HG02763 (cell line): ENCODE results near the gene DDX1.
"Not testable (repeated sequence)": the region's sequence is repeated elsewhere in the genome, so short reads cannot be mapped to it uniquely, and the experiment has no call there.

Source experiments
- ATAC-seq: cut with Tn5 transposase; IDR thresholded peaks from one replicate; pipeline ENCODE4 v1.9.1; 2021; ENCODE audit warnings: mild to moderate bottlenecking, moderate library complexity; ENCODE audit not compliant: unreplicated experiment

DDX1 gene

DNA sequence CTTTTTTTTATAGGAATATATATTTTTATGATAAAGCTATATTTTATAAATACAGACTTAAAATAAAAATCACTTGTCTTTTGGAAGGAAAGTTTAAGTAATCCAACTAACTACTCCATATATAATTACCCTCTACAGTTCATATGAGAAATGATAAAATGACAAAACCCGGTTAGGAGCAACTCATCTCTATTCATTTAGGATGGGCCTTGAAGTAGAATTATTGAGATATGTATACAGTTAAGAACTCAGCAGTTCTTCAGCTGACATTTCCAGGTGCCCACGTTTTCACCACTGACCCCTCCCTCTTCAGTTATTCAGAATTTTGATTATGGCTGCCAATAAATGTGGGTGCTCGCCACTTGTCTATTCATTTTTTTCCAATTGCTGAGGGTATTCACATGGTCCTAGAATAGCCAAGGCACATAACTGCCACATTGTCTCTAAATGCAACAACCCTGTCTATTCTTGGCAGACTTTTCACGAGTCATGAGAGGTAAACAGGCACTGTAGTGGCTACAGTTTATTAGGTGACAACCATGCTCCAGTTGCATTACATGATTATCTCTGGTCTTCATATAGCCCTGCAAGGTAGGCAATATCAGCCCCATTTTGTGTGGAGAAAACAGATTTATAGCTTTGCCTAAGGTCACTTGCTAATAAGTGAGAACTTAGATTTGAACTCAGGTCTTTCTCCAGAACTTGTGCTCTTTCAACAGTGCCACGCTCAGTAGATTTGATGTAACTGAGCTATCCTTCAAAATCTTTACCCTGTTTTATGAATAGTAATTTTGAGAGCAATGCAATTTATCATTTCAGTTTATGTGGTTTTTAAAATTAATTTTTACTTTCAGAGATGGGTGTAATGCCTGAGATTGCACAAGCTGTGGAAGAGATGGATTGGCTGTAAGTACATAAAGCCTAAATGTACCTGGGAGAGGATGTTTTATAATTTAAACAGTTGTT is 2.9 kb downstream of the DDX1 start:
- ATAC-seq, result no peak

DNA sequence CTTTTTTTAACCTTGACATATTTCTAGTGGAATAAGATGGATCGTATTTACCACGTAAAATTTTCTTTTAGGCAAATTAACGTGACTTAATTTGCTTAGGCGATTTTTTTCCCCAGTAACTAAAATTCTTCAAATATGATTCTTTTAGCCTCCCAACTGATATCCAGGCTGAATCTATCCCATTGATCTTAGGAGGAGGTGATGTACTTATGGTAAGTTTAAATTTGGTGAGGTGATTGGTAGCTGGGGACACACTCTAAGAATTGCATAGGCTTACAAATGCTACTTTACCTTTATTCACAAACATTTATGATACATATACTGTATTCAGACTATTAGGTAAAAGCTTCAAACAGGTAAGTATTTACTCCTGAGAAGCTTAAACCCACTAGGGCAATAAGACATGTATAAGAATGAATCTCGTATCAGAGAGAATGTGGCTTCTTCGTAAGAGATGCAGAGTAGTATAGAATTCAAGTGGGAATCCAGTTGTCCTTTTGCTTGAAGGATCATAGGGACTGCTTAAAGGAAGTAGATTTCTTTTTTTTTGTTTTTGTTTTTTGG is 3.8 kb downstream of the DDX1 start:
- no peak for ATAC-seq

DNA sequence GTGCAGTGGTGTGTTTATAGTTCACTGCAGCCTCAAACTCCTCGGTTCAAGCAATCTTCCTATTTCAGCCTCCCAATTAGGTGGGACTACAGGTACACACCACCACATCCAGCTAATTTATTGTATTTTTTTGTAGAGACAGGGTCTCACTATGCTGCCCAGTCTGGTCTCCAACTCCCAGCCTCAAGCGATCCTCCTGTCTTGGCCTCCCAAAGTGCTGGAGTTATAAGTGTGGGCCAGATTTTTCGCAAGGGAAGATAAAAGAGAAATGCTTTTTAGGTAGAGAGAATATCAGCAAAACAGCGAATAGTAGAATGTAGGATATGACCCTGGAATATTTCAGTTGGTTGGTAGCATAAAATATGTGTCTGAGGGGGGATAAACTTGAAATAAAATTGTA is 4.3 kb downstream of the DDX1 start:
- no peak for ATAC-seq

DNA sequence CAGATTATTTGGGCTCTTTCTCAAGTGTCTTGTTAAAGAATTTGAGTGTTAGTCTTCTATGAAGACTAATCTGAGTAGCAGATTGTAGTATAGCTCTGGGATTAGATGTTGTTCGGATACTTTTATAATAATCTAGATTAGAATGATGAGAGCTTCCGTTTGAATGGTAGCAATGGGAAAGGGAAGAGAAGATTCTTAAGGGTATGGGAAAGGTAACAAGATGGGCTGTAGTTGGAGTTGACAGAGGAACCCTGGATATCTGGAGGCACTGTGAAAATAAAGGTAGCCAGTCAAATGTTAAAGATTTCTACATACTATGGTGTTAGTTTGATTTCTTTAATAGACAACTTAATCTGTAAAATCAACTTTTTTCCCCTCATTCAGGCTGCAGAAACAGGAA is 4.7 kb downstream of the DDX1 start:
- no peak for ATAC-seq

DNA sequence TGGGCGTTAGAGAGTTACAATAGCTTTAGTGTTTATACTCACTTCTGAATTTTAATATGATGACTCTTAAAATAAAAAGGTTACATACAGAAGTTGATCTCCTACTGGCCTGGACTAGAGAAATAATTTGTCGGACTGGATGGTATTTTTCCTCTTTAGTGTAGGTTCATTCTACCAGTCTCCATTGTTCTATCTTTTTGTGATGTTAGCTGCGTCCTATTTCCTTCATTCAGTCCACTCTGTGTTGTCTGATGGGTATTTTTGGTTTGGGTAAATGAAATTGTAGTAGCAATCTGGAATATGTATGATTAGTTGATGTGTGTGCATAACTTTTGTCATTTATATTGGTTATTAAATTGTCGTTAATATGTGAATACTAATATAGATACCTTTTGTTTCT is 5.3 kb downstream of the DDX1 start:
- ATAC-seq, result no peak

DNA sequence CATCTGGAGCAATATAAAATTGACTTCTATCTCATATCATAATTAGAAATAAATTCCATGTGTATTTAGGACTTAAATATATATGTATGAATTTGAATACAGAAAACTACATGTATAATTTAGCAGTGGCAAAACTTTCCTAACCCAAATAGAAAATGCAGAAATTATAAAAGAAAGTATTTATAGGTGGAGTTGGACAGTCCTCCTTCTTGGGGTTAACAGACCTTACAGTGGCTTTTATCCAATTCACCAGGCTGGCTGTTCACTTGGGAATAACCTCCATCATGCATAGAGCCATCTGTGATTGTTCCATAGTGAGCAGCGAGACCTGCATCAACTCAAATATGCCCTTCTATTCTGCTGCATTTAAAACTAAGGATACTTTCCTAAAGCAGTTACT is 8.3 kb downstream of the DDX1 start:
- no peak for ATAC-seq

DNA sequence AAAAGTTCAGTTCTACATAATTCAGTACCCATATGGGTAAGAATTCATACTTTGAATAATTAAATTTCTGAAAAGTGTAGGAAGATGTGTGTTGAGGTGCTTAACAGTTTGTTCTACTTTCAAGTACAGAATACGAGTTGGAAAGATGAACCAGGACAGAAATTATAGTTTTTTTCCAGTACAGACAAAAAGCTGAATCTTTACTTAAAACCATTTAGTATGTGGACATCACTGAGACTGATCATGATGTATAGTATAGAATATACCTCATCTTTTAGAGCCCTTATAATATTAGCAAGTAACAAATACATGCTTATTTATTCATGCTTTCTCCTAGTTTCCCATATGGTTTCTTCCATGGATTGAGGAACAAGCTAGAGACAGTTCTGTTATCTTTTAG is 10.0 kb downstream of the DDX1 start:
- ATAC-seq, result no peak

DNA sequence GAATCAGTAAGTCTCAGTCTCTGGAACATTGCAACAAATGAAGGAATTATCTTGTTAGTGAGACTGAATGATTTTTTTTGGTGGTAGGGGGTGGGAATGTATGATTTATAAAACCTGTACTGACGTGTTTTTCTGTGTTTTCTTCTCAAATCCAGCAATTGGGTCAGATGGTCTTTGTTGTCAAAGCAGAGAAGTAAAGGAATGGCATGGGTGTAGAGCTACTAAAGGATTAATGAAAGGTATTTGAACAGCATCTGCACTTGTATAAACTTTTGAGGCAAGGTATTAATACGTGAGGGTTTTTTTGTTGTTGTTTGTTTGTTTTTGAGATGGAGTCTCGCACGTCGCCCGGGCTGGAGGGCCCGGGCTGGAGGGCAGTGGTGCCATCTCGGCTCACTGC is 10.7 kb downstream of the DDX1 start:
- no peak for ATAC-seq

DNA sequence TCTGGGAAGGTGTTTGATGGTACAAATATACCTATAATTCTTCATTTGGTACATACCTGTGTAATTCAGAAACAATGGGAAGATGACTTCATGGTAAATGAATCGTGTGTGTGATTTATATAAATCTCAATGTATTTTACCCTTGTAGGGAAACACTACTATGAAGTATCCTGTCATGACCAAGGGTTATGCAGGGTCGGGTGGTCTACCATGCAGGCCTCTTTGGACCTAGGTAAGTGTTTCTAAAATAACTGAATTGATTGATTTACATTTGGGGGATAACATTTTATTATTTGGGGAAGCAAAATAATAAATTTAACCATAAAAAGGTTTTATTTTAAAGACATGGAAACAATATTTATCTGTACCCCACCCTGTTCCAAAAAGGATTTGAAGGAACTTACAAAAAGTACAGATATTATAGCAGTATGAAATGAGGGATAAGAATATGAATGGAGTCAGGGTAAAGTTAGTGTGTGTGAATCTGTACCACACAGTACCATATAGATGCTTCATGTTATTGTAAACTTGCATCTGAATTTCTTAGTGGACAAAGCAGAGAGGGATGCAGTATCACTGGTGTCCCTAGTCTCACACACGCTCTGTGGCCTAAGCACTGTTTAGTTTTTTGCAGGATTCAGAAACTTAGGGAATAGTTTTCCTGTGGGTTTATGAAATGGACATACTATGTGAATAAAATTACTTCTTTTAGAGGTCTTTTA is 11.5 kb downstream of the DDX1 start:
- ATAC-seq, result no peak

DNA sequence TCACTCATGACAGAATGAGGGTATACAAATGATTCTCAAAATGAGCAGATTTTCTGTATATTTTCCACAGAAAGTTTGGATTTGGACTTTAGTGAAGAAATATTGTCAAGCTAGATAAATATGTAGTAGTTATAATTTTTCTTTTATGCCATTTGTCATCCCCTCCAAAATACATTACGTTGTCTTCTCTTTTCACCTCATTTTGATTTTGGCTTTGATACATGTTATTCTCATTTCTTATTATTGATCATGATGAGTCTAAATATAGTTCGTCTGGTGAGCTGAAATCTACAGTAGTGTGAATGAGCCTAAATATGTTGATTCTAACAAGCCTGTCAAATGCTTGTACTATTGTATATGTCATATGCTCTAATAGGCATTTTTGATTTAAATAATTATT is 12.3 kb downstream of the DDX1 start:
- ATAC-seq, result no peak

DNA sequence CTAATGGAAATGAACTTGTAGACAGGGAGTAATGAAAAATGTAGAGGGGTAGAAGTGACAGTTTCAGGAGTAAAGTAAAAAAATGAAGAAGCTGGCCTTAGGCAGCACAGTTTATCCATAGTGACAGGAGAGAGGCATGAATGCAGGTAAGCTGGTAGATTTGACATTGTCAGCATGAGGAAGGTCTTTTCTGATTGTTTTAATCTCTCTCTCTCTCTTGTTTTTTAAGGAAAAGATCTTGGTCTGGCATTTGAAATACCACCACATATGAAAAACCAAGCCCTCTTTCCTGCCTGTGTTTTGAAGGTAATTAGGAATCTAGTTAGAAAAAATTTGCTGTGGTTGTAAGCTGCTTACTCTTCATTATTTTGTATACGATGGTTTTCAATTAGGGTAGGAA is 14.1 kb downstream of the DDX1 start:
- no peak for ATAC-seq

DNA sequence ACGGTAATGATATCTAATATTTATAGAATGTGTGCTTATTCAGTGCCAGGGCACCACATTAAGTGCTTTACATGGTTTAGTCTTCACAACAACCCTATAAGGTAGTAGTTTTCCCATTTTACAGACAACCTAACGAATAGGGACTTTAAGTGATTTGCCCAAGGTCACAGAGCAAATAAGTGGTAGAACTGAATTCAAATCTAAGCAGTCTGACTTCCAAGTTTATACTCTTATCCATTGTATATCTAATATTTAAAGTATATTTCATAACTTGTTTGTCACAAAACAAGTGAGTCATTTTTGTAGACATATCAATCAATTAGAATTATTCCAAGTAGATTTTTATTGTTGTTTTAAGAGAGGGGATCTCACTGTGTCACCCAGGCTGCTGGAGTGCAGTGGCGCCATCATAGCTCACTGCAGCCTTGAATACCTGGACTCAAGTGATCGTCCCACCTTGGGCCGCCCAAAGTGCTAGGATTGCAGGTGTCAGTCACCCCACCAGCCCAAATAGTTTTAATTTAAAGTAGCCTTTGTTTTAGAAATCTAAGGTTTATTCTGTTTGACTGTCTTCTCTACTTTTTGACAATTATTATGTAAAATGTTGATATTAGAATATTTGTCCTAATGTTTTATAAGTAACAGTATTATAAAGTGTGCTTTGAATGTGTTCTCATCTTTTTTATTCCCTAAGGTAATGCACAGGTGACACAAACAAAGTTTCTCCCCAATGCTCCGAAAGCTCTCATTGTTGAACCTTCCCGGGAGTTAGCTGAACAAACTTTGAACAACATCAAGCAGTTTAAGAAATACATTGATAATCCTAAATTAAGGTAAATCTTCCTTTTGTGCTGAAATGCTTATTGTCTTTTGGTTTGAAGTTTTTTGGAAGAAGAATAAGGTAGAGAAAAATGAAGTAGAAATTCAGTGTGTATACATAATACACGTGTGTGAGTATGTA is 15.1 kb downstream of the DDX1 start:
- no peak for ATAC-seq

DNA sequence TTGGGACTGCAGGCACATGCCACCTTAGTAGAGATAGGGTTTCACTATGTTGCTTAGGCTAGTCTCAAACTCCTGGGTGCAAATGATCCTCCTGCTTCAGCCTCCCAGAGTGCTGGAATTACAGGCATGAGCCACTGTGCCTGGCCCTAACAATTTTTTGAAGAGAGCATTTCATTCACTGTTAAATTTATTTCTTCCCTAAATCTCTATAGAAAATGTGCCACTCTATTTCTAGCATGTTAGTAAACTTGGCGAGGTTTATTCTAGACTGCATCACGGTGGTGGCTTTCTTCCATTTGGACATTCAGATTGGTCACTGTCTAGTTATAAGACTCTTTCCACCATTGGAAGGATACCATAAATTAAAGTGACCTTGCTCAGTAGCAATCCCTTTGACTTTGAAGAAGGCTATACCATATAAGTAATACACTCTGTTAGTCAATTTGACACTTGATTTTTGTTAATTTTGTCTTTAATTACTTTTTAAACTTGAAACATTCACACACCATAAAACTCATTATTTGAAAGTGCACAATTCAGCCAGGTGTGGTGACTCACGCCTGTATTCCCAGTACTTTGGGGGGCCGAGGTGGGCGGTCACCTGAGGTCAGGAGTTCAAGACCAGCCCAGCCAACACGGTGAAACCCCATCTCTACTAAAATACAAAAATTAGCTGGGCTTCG is 16.2 kb downstream of the DDX1 start:
- no peak for ATAC-seq

DNA sequence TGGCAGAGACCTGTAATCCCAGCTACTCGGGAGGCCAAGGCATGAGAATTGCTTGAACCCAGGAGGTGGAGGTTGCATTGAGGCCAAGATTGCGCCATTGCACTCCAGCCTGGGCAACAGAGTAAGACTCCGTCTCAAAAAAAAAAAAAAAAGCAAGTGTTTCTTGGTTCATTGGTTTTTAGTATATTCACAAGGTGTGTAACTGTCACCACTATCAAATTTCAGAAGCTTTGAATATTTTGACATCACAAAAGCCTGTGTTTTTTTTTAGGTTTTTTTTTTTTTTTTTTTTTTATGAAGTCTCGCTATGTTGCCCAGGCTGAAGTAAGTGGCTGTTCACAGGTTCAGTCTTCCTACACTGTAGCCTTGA is 16.7 kb downstream of the DDX1 start:
- ATAC-seq, result no peak

DNA sequence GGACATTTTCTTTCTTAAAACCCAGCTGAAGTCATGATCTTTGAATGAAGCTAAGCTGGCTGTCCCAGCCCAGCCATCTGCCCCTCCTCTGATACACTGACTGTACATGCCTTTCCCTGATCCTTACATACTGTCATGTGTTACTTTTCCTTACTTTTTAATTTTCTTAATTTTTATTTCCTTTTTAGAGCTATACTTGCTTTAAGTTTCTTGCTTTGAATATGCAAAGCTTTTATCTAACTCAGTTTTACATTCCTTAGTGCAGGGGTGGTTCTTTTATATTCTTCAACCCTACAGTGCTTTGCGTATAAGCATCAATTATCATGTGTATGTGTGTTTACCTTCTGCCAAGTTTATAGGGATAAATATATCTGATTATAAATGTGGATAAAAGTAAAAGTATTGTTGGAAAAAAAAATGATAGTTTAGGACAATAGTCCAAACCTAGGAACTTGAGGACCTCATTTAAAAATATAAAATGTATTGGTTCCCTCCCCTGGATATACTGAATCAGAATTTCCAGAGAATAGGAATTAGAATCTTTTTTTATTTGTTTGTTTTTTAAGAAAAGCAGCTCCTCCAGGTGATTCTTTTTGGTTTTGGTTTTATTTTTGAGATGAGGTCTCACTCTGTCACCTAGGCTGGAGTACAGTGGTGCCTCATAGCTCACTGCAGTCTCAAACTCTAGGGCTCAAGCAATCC is 17.8 kb downstream of the DDX1 start:
- ATAC-seq, result no peak

DNA sequence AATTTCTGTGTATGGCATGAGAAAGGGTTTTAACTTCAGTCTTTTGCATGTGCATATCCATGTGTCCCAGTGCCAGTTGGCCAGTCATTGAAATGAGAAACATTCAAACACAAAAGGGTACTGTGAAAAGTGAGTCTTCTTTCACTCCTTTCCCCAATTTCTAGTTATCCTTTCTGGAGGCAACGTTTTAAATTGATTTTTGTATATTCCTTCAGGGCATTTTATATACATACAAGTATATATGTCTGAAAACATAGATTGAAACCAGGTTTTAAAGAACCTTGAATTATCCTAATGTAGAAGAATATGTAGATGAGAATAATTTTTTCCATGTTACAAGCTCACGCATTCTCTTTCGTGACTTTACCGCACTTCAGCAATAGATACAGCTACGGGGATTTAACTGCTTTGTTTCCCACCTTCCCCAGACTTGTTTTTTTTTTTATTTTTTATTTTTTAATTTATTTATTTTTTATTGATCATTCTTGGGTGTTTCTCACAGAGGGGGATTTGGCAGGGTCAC is 18.8 kb downstream of the DDX1 start:
- no peak for ATAC-seq

DNA sequence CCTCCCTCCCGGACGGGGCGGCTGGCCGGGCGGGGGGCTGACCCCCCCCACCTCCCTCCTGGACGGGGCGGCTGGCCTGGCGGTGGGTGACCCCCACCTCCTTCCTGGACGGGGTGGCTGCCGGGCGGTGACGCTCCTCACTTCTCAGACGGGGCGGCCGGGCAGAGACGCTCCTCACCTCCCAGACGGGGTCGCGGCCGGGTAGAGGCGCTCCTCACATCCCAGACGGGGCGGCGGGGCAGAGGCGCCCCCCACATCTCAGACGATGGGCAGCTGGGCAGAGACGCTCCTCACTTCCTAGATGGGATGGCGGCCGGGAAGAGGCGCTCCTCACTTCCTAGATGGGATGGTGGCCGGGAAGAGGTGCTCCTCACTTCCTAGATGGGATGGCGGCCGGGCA is 20.4 kb downstream of the DDX1 start:
- ATAC-seq, result not testable (repeated sequence)

DNA sequence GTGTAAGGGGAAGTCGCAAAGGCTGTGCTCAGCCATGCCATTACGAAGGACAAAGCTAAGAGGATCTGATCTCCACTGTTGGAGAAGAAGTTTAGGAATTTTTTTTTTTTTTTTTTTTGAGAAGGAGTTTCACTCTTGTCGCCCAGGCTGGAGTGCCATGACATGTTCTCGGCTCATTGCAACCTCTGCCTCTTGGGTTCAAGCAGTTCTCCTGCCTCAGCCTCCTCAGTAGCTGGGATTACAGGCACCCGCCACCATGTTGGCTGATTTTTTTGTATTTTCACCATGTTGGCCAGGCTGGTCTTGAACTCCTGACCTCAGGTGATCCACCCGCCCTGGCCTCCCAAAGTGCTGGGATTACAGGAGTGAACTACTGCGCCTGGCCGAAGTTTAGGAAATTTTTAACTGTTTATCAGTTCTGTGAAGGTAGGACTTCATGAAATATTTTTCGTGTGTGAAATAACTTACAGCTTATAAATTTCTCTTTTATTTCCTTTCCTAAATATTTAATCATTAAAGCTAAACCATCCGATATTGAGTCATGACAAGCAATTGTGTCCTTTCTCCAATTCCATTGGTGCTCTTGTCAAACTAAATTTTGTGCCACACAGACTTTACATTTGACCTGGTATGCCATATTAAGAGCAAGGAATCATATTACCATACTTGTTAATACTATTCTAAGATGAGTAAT is 22.2 kb downstream of the DDX1 start:
- ATAC-seq, result no peak
